Measurements from ENCODE around the gene ADAMTS15.

Gene ADAMTS15

GRCh38 chr11:130518164-130518680 is 69.8 kb downstream of the ADAMTS15 start:
- no peak for DNase-seq

DNA sequence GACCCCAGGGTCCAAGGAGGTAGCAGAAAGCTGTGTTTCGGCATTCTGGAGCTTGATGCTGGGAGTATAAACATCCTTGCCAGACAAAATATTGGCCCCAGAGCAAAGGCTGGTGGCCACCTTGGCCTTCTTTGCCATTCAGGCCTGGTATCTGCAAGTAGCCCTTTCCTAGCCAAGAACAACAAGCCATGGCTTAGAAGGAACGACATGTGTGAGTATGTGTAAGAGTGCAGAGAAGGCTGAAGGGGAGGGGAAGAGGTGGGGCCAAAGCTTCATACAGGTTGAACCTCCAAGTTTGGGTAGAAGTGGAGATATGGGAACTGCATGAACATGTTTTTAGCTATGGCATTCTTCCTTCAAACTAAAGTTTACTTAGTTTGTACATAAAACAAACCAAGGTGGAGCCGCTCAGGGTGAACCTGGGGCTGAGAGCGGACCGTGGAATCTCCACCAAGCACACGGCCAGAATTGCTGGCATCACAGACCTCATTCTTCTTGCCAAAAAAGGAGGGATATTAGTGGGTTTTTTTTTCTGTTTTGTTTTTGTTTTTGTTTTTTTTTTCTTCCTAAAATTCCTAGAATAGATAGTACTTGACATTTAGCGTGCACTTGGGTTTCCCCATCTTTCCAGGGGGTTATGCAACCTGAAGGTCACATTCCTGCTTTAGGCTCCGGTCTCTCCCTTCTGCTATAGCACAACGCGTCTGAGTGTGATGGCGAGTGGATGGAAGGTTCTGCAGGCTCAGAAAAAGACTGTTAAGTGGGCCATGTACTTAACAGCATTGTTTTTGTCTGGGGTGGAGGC is 70.9 kb downstream of the ADAMTS15 start:
- no peak for DNase-seq

DNA sequence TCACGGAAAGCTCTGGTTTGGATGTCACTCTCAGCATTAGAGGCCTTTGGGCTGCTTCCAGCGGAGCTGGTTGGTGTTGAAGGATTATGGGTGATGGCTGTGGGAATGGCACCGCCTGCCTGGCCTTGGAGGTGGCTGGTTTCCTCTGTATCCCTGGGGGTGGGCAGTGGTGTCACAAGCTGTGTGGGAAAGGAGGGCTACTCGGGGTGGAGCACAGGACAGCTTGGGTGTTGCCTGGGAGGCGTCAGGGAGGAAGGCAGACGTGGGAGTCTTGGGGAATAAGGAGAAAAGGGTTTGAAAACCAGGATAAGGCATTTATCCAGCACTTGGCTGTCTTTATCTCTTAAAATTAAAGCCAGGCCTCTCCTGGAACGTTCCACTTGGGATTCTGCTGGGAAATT is 71.8 kb downstream of the ADAMTS15 start:
- no peak for DNase-seq

GRCh38 chr11:130522284-130522961 is 74.0 kb downstream of the ADAMTS15 start:
- no peak for DNase-seq

DNA sequence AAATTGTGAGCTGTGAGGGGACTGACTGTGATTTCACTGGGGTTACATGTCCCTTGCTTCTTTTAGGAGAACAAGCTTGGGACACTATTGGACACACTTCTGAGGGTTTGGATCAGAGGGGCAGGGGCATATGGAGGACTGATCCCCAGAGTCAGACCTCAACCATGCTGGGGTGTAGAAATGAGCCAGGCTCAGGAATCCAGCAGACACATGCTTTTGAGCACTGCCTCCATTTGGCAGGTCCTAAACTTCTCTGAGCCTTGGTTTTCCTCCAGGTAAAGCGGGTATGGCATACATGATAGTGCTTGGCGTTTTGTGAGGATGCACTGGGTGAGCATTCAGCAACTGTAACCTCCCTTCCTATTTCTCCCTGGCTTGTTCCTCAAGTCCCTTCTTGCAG is 74.7 kb downstream of the ADAMTS15 start:
- DNase-seq = no peak

DNA sequence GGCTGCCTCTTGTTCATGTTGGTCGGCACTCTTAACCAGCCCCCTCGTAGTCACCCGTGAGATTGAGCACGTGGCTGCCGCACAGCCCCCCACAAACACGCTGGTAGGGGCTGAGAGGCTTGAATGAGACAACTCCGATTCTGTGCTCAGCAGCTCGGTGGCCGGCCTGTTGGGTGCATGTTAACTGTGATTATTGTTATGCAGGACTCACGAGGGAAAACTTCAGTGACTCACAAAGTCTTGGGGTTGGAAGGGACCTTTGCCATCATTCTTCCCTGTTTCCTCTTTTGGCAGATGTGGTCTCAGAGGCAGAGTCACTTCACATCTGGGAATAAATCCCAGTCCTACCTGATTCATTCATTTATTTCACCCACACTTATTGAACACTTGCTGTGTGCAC is 75.2 kb downstream of the ADAMTS15 start:
- no peak for DNase-seq

- no peak for DNase-seq
Observed at GRCh38 chr11:130524132-130524790, 75.8 kb downstream of the ADAMTS15 start.

GRCh38 chr11:130525307-130525706 is 76.9 kb downstream of the ADAMTS15 start:
- DNase-seq = no peak

All from cortex of kidney (tissue), 1 donor.